Mesenchymal stem cell (in vitro differentiated cells and primary cell): ENCODE data around the gene DSCAML1.
A peak's percentile ranks its signal among the peaks of the same experiment; 100 is the strongest.

Experiments
- DNase-seq: peaks from one replicate; pipeline ENCODE4 v3.0.0-alpha.2; 2013
- H2AFZ ChIP-seq: one replicate; pipeline ENCODE4 v1.6.1; 2013; ENCODE audit warnings: low read depth, mild to moderate bottlenecking, control low read depth, inconsistent platforms, low read length, moderate library complexity
- H2AK5ac ChIP-seq: 2 replicates; pipeline ENCODE4 v1.6.1; 2013; ENCODE audit warnings: low read length, moderate library complexity, mild to moderate bottlenecking, inconsistent platforms; ENCODE audit not compliant: severe bottlenecking
- H2BK120ac ChIP-seq: one replicate; pipeline ENCODE4 v1.6.1; 2013; ENCODE audit warnings: low read depth, mild to moderate bottlenecking, inconsistent platforms, low read length, moderate library complexity
- H2BK12ac ChIP-seq, 2 experiments: one replicate each; pipeline ENCODE4 v1.6.1; 2013; ENCODE audit warnings: inconsistent platforms in 2 of 2, low read length in 2 of 2, mild to moderate bottlenecking in 2 of 2, moderate library complexity in 2 of 2, control low read depth in 1 of 2
- H2BK15ac ChIP-seq: one replicate; pipeline ENCODE4 v1.6.1; 2013; ENCODE audit warnings: mild to moderate bottlenecking, low read depth, inconsistent platforms; ENCODE audit not compliant: poor library complexity, severe bottlenecking
- H2BK5ac ChIP-seq: 2 replicates; pipeline ENCODE4 v1.6.1; 2013; ENCODE audit warnings: low read depth, mild to moderate bottlenecking, low read length, control low read depth, inconsistent platforms; ENCODE audit not compliant: poor library complexity, severe bottlenecking
- H3K14ac ChIP-seq, 2 experiments: one replicate each; pipeline ENCODE4 v1.6.1; 2013; ENCODE audit warnings: inconsistent platforms in 2 of 2, low read length in 2 of 2, control low read depth in 1 of 2, mild to moderate bottlenecking in 1 of 2, moderate library complexity in 1 of 2
- H3K18ac ChIP-seq, 2 experiments: one replicate each; pipeline ENCODE4 v1.6.1; 2013; ENCODE audit warnings: inconsistent platforms in 2 of 2, low read length in 2 of 2, control low read depth in 1 of 2, low read depth in 1 of 2, mild to moderate bottlenecking in 1 of 2
- H3K23ac ChIP-seq, 2 experiments: one replicate each; pipeline ENCODE4 v1.6.1; 2013; ENCODE audit warnings: inconsistent platforms in 2 of 2, low read length in 2 of 2, mild to moderate bottlenecking in 2 of 2, moderate library complexity in 2 of 2, control low read depth in 1 of 2
- H3K27ac ChIP-seq: 2 replicates; pipeline ENCODE4 v1.5.1; 2013; ENCODE audit warnings: mild to moderate bottlenecking, moderate library complexity, low read length, control low read depth, inconsistent platforms; ENCODE audit not compliant: poor library complexity, severe bottlenecking
- H3K27me3 ChIP-seq, 2 experiments: 2 replicates each; pipeline versions ENCODE4 v1.6.1 to v1.7.0; 2013; ENCODE audit warnings: low read length in 2 of 2, mild to moderate bottlenecking in 2 of 2, moderate library complexity in 2 of 2, control low read depth in 1 of 2, inconsistent platforms in 1 of 2; ENCODE audit not compliant: control insufficient read depth in 1 of 2, insufficient read depth in 1 of 2
- H3K36me3 ChIP-seq, 2 experiments: 2 replicates each; pipeline versions ENCODE4 v1.6.1 to v1.7.0; 2013; ENCODE audit warnings: low read length in 2 of 2, control low read depth in 1 of 2, inconsistent platforms in 1 of 2, low read depth in 1 of 2, mild to moderate bottlenecking in 1 of 2; ENCODE audit not compliant: insufficient read depth in 2 of 2, control insufficient read depth in 1 of 2
- H3K4ac ChIP-seq, 2 experiments: one replicate each; pipeline ENCODE4 v1.6.1; 2013; ENCODE audit warnings: inconsistent platforms in 2 of 2, low read length in 2 of 2, mild to moderate bottlenecking in 2 of 2, moderate library complexity in 2 of 2, control low read depth in 1 of 2, low read depth in 1 of 2
- H3K4me1 ChIP-seq: 2 replicates; pipeline ENCODE4 v1.6.1; 2013; ENCODE audit warnings: low read depth, low read length, control low read depth; ENCODE audit not compliant: control insufficient read depth, insufficient read depth
- H3K4me2 ChIP-seq: 2 replicates; pipeline ENCODE4 v1.6.1; 2013; ENCODE audit warnings: low read length, mild to moderate bottlenecking, inconsistent platforms; ENCODE audit not compliant: poor library complexity, severe bottlenecking
- H3K4me3 ChIP-seq, 2 experiments: 2 replicates each; pipeline versions ENCODE4 v1.5.1 to v1.7.0; 2013; ENCODE audit warnings: low read length in 2 of 2, mild to moderate bottlenecking in 2 of 2, control low read depth in 1 of 2, low read depth in 1 of 2; ENCODE audit not compliant: insufficient read depth in 1 of 2
- H3K79me1 ChIP-seq: replicated peaks from 2 replicates; pipeline ENCODE4 v1.6.1; 2013; ENCODE audit warnings: mild to moderate bottlenecking, control low read depth, low read length, inconsistent platforms; ENCODE audit not compliant: poor library complexity, severe bottlenecking
- H3K9ac ChIP-seq: 2 replicates; pipeline ENCODE4 v1.7.0; 2013; ENCODE audit warnings: mild to moderate bottlenecking, low read length, moderate library complexity
- H3K9me3 ChIP-seq: 2 replicates; pipeline ENCODE4 v1.7.0; 2013; ENCODE audit warnings: mild to moderate bottlenecking, low read length; ENCODE audit not compliant: control insufficient read depth
- H4K8ac ChIP-seq: one replicate; pipeline ENCODE4 v1.6.1; 2013; ENCODE audit warnings: inconsistent platforms, mild to moderate bottlenecking, low read length, moderate library complexity
- H4K91ac ChIP-seq: one replicate; pipeline ENCODE4 v1.6.1; 2013; ENCODE audit warnings: mild to moderate bottlenecking, low read length, inconsistent platforms
- WGBS: methylation state at CpG from one replicate; pipeline ENCODE4 v1.1.7; 2013; ENCODE audit warnings: mixed read lengths; 5-methylcytosine and 5-hydroxymethylcytosine counted together

Gene DSCAML1

GRCh38 chr11:117572129-117572528 is 224.9 kb downstream of the DSCAML1 start:
- Histone ChIP-seq H2AK5ac (no peak overlapping the region), H3K4me1 (peaks cover 2% of the 10 kb centered on the region), H3K4me2 (no peak overlapping the region), H3K9me3 (no peaks in the 10 kb centered on the region), H3K9ac (no peak overlapping the region), H2BK12ac (no peak overlapping the region), H2BK15ac (no peak overlapping the region), H4K91ac (no peak overlapping the region), H2BK5ac (no peak overlapping the region), H3K79me1 (no peaks in the 10 kb centered on the region), H3K27ac (no peak overlapping the region), H3K23ac (no peak overlapping the region), H3K27me3 (peaks cover 12 to 34% of the 10 kb centered on the region in 2 experiments), H3K4ac (no peak overlapping the region), H3K36me3 (no peaks in the 10 kb centered on the region), H4K8ac (no peak overlapping the region), H2AFZ (no peak overlapping the region), H2BK120ac (no peak overlapping the region), H3K14ac (no peak overlapping the region), H3K18ac (no peak overlapping the region), H3K4me3 (peak overlapping the region in 1 of 2 experiments; percentile 18)
- no peak for DNase-seq
- 62% methylated on average over 5 of the region's 5 CpGs for WGBS

- Histone ChIP-seq H2AFZ (no peak overlapping the region), H3K23ac (no peak overlapping the region), H3K4ac (no peak overlapping the region), H3K9ac (no peak overlapping the region), H2AK5ac (no peak overlapping the region), H2BK5ac (no peak overlapping the region), H2BK12ac (no peak overlapping the region), H3K9me3 (no peaks in the 10 kb centered on the region), H3K14ac (no peak overlapping the region), H3K79me1 (no peaks in the 10 kb centered on the region), H3K4me2 (no peak overlapping the region), H3K27me3 (peaks cover 12 to 28% of the 10 kb centered on the region in 2 experiments), H3K27ac (no peak overlapping the region), H2BK120ac (no peak overlapping the region), H4K91ac (no peak overlapping the region), H3K18ac (no peak overlapping the region), H3K4me1 (peaks cover 2% of the 10 kb centered on the region), H2BK15ac (no peak overlapping the region), H3K4me3 (no peak overlapping the region), H4K8ac (no peak overlapping the region), H3K36me3 (no peaks in the 10 kb centered on the region)
- WGBS: 76% methylated on average over 4 of the region's 5 CpGs
- no peak for DNase-seq
Observed at GRCh38 chr11:117570701-117571100, 226.3 kb downstream of the DSCAML1 start.

GRCh38 chr11:117569911-117570310 is 227.1 kb downstream of the DSCAML1 start:
- Histone ChIP-seq H2BK12ac (no peak overlapping the region), H4K91ac (no peak overlapping the region), H2BK5ac (no peak overlapping the region), H3K79me1 (no peaks in the 10 kb centered on the region), H3K4me2 (no peak overlapping the region), H3K27ac (no peak overlapping the region), H2BK120ac (no peak overlapping the region), H3K23ac (no peak overlapping the region), H3K36me3 (no peaks in the 10 kb centered on the region), H3K9me3 (no peaks in the 10 kb centered on the region), H3K4ac (no peak overlapping the region), H2BK15ac (no peak overlapping the region), H3K14ac (no peak overlapping the region), H3K4me3 (no peak overlapping the region), H3K4me1 (peaks cover 2% of the 10 kb centered on the region), H3K9ac (no peak overlapping the region), H4K8ac (no peak overlapping the region), H3K27me3 (peaks cover 12 to 31% of the 10 kb centered on the region in 2 experiments), H2AK5ac (no peak overlapping the region), H3K18ac (no peak overlapping the region), H2AFZ (no peak overlapping the region)
- no peak for DNase-seq
- 71% methylated on average over 5 of the region's 9 CpGs for WGBS

- Histone ChIP-seq H3K4ac (no peak overlapping the region), H3K18ac (no peak overlapping the region), H2AK5ac (no peak overlapping the region), H3K4me2 (no peak overlapping the region), H4K91ac (no peak overlapping the region), H2BK15ac (no peak overlapping the region), H3K79me1 (no peaks in the 10 kb centered on the region), H2AFZ (no peak overlapping the region), H3K4me1 (no peaks in the 10 kb centered on the region), H3K9me3 (no peaks in the 10 kb centered on the region), H3K14ac (no peak overlapping the region), H3K9ac (no peak overlapping the region), H3K27ac (no peak overlapping the region), H2BK12ac (no peak overlapping the region), H4K8ac (no peak overlapping the region), H3K36me3 (no peaks in the 10 kb centered on the region), H3K23ac (no peak overlapping the region), H3K27me3 (peaks cover 27 to 34% of the 10 kb centered on the region in 2 experiments), H2BK5ac (no peak overlapping the region), H2BK120ac (no peak overlapping the region), H3K4me3 (no peak overlapping the region)
- DNase-seq: no peak
- WGBS: 12% methylated on average over 4 of the region's 4 CpGs
Observed at GRCh38 chr11:117565709-117566108, 231.3 kb downstream of the DSCAML1 start.
